Neutrophil (primary cell): Measurements from ENCODE around the gene CAMK4.

ENCODE experiments used
- H3K27ac ChIP-seq: fragments of 200-600 bp; sonication (generic); 2 replicates; pipeline ENCODE4 v1.5.1; 2016; ENCODE audit warnings: mild to moderate bottlenecking, moderate library complexity
- H3K27me3 ChIP-seq: fragments of 200-600 bp; sonication (generic); 2 replicates; pipeline ENCODE4 v1.6.0; 2016; ENCODE audit warnings: mild to moderate bottlenecking
- H3K36me3 ChIP-seq: fragments of 200-600 bp; sonication (generic); 2 replicates; pipeline ENCODE4 v1.5.1; 2017
- H3K4me1 ChIP-seq, 2 experiments: fragments of 200-600 bp in 1 of 2; sonication (generic) in 1 of 2; 1 replicate in 1 of 2; 2 replicates in 1 of 2; pipeline versions ENCODE4 v1.5.1 to v1.6.1; 2013 to 2016; ENCODE audit warnings: low read depth in 1 of 2, low read length in 1 of 2, mild to moderate bottlenecking in 1 of 2, moderate library complexity in 1 of 2; ENCODE audit not compliant: control insufficient read depth in 1 of 2, insufficient read depth in 1 of 2
- H3K4me3 ChIP-seq, 2 experiments: fragments of 200-600 bp in 1 of 2; sonication (generic) in 1 of 2; 1 replicate in 1 of 2; 2 replicates in 1 of 2; pipeline ENCODE4 v1.5.1; 2013 to 2016; ENCODE audit warnings: low read depth in 1 of 2, low read length in 1 of 2, mild to moderate bottlenecking in 1 of 2, moderate library complexity in 1 of 2
- H3K9me3 ChIP-seq: fragments of 200-600 bp; sonication (generic); 2 replicates; pipeline ENCODE4 v1.5.1; 2016
- CTCF ChIP-seq: fragments of 200-600 bp; sonication (generic); IDR thresholded peaks from 2 replicates; pipeline ENCODE4 v1.5.1; 2016; ENCODE audit warnings: antibody characterized with exemption

Gene CAMK4

DNA sequence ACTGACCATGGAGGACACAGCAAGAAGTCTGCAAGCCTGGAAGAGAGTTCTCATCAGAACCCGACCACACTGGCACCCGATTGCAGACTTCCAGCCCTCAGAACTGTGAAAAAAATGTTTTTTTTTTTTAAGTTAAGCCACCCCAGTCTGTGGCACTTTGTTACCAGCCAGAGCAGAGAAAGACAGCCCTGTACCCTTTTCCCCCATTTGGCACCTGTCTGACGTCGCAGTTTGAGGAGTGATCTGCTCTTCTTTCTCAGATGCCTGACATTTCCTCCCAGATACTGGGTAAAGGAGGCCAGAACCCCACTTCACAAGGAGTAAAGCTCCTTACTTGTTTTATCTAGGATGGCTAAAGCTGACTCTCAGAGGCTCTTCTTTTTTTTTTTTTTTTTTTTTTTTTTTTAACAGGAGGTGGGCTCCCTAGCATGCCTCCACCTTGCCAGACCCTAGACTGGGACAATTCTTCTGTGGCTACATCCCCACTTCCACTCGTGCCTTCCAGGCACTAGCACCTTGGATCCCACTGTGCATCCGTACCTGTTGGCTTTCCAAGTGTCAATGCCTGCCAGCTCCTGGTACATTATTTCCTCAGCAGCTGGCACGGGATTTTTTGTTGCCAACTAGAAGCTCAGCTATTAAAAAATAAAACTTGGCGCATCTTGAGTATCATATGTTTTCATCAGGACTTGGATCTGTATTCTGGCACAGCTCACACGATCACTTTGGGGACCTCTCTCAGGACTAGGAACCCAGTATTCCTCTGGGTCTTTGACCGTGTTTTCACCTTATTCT, 14.4 kb downstream of the CAMK4 start:
- H3K9me3 ChIP-seq: no peaks in the 10 kb centered on the region
- H3K27ac ChIP-seq: no peak overlapping the region
- no peaks in the 10 kb centered on the region for H3K36me3 ChIP-seq
- no peaks in the 10 kb centered on the region for H3K4me1 ChIP-seq
- TF ChIP-seq CTCF: no peak
- no peak overlapping the region for H3K4me3 ChIP-seq
- H3K27me3 ChIP-seq: no peaks in the 10 kb centered on the region

- Histone ChIP-seq H3K4me1 (no peaks in the 10 kb centered on the region), H3K27me3 (no peaks in the 10 kb centered on the region), H3K4me3 (no peak overlapping the region), H3K36me3 (no peaks in the 10 kb centered on the region), H3K9me3 (no peaks in the 10 kb centered on the region), H3K27ac (no peak overlapping the region)
- no peak for TF ChIP-seq CTCF
Observed at GRCh38 chr5:111241696-111242095, 17.5 kb downstream of the CAMK4 start.

DNA sequence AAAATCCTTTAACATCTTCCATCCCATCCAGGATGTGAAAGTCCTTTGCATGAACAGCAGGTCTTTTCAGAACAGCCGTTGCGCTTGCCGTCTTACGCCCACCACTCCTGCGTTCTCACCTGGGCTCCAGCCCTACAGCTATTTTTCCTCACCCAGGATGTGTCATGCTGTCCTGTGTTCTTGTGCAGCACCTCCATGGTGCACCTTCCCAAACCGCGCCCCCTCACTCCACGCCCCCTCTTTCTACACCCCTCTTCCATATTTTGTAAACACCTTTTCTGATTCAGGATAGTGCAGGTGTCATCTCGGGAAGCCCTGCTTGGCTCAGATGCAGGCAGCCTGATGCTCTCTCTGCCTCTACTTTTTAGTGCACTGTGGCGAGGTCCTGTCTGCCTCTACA, 18.4 kb downstream of the CAMK4 start:
- H3K4me3 ChIP-seq: no peak overlapping the region
- H3K27me3 ChIP-seq: no peaks in the 10 kb centered on the region
- H3K27ac ChIP-seq: no peak overlapping the region
- no peaks in the 10 kb centered on the region for H3K9me3 ChIP-seq
- no peak for TF ChIP-seq CTCF
- H3K36me3 ChIP-seq: no peaks in the 10 kb centered on the region
- H3K4me1 ChIP-seq: no peaks in the 10 kb centered on the region

- Histone ChIP-seq H3K27ac (no peak overlapping the region), H3K4me1 (no peaks in the 10 kb centered on the region), H3K9me3 (no peaks in the 10 kb centered on the region), H3K4me3 (no peak overlapping the region), H3K27me3 (no peaks in the 10 kb centered on the region), H3K36me3 (no peaks in the 10 kb centered on the region)
- no peak for TF ChIP-seq CTCF
Observed at GRCh38 chr5:111243318-111243717, 19.1 kb downstream of the CAMK4 start.

DNA sequence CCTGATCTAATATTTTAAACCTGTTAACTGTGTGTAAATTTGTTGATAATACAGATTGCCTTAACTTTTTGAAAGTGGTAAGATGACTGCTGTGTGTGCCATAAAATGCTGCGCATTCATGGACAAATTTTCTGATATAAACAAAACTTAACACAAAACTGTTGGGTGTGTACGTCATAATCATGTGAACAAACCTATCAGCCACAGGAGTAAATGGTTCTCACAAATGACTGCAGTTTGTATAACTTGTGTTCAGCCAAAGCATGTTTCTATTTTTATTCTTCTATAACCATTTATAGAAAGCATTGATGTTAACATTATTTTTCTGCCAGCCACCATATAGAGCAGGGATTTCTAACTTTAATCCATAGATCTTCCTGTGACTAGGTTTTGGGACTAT, 21.5 kb downstream of the CAMK4 start:
- Histone ChIP-seq H3K27me3 (no peaks in the 10 kb centered on the region), H3K36me3 (no peaks in the 10 kb centered on the region), H3K4me3 (no peak overlapping the region), H3K27ac (no peak overlapping the region), H3K4me1 (no peaks in the 10 kb centered on the region), H3K9me3 (no peaks in the 10 kb centered on the region)
- TF ChIP-seq CTCF: no peak
